NCI-H2196 (cell line): Measurements from ENCODE around the gene ZCCHC8.

Experiments
- DNase-seq: peaks from one replicate; lab custom pipeline; 2025; ENCODE audit not compliant: unreplicated experiment; lab: John Stamatoyannopoulos, UW

The ZCCHC8 gene

DNA sequence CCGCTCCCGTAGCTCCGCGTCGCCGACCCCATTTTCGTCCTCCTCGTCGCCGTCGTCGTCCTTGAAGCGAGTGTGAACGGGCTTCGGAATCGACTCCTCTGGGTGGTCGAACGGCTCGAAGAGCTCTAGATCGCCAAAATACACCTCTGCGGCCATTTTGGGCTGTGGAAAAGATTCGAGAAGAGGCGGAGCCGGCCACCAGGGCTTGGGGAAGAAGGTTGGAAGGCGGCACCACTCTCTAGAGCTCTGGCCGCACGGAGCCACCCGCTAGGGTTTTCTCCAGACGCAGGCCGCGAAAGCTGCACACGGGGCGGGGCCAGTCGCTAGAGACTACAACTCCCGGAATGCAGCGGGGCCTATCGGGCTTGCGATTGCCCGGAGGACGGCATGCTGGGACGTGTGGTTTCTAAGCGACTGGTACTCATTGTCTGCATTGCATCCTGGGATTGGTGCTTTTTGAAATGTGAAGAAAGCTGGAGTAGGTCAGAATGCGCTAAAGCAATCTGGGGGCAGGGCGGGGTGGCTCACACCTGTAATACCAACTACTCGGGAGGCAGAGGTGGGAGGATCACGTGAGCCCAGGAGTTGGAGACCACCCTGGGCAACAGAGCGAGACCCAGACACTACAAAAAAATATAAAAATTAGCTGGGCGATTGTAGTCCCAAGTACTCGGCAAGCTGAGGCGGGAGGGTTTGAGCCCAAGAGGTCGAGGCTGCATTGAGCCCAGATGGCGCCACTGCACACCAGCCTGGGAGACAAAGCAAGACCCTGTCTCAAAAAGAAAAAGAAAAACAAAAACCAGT, at the start of gene ZCCHC8:
Gene ZCCHC8, minus strand, starts transcription at position 248 of the 804 bp plus-strand sequence. Its CDS starts 92 bp downstream, at position 156.
- DNase-seq, result peak; percentile 98

DNA sequence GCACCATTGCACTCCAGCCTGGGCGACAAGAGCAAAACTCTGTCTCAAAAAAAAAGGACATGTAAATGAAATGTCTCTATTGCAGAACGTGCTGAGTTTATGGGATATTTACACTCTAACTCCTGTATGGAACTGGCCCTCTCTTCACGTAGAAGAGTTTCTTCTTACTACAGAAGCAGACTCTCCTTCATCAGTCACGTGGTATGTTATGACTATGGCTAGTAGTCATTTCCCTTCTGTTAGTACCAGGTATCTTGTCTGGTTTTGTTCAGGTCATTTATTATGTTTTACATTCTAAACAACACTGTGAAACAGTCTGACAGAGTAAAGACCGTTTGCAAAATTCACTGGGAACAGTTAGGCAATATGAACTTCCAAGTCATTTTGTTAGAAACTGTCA, 46.6 kb upstream of the ZCCHC8 start:
- DNase-seq, result no peak

DNA sequence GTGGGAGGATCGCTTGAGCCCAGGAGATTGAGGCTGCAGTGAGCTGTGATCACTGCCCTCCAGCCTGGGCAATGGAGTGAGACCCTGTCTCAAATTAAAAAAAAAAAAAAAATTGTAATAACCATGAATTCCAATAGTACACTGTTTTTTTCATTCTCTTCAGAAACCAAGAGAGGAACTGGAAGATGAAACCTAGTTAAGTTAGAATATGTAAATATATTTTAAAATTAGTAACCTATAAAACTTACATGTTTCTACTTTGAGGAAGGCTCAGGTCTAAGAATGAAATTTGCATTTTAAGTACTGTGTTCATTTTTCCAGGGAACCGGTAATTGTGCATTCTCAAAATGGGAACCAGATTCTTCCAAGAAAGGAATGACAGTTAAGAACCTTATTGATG, 45.1 kb upstream of the ZCCHC8 start:
- no peak for DNase-seq

DNA sequence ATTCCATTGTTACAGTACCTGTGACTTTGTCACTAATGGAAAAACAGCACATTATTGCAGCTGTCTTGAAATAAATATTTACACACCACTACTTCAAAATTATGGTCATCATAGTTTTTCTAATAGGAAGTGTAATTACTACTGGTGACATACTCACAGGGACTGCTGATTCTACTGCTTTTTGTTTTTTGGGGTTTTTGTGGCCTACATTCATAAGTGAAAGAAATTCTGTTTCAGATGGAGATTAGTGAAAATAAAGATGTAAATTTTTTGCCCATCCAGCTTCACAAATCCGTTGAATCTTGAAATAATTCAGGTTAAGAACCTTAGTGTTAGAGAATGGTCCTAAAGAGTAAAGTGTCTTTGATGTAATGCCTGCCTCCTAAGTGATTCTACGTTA, 43.8 kb upstream of the ZCCHC8 start:
- DNase-seq, result no peak

DNA sequence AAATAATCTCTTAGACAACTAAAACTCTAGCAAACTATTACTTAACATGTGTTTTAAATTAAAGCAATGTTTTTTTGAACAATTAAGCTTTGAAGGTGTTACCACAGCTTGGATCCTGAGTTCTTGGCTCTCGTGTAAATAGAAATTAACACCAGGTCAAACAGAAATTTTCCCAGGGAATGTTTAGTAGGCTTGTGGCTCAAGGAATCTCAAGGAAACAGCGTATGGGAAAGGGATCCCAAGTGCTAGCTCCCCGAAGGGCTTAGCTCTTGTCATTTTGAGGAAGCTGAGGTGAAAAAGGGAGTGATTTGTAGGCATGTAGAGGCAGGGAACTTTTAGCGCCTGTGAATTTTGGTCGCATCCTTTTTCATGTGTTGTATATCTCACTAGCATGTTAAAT, 37.8 kb upstream of the ZCCHC8 start:
- DNase-seq, result no peak

DNA sequence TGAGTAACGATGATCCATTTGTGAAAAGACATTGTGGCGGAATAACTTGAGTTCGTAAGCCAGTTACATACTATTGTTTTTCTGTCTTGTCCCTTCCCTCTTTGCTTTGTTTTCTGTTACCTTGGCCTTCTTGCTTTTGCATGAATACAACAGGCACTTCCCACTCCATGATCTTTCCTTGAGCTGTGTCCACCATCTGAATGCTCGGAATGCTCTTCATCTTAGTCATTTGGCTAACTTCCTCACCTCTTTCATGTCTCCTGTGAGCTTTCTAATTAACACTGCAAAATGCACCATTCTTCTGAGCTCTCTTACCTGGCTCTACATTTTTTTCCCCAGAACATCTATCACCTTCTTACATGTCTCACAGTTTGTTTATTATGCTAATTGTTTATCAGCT, 36.3 kb upstream of the ZCCHC8 start:
- no peak for DNase-seq

DNA sequence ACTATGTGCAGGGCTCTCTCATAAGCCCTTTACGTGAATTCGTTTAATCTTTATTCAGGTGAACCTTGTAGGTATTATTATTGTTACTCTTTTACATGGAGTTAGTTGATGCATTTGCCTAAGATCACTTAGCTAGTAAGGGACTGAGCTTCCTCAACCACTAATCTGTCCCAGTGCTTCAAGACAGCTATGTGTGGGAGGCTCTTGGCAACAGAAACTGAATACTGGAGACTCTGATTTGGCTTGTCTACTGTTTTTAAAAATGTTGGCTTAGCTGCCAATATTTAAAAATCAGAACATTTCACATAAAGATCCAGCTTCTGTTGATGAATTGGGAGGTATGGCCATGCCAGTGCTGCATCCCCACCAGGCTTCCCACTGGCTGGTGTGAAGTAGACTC, 33.1 kb upstream of the ZCCHC8 start:
- DNase-seq, result no peak

DNA sequence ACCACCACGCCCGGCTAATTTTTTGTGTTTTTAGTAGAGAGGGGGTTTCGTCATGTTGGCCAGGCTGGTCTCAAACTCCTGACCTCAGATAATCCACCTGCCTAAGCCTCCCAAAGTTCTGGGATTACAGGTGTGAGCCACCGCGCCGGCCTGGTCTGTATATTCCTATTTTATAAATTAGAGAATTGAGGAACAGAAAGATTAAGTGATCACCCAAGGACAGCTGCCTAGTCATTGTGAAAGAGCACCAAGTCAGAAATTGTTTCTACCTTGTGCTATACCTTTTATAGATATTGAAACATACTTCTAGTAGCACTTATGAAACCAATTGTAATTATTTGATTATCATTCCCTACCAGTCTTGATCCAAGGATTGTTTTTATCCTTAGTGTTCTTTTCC, 28.3 kb upstream of the ZCCHC8 start:
- DNase-seq, result no peak

DNA sequence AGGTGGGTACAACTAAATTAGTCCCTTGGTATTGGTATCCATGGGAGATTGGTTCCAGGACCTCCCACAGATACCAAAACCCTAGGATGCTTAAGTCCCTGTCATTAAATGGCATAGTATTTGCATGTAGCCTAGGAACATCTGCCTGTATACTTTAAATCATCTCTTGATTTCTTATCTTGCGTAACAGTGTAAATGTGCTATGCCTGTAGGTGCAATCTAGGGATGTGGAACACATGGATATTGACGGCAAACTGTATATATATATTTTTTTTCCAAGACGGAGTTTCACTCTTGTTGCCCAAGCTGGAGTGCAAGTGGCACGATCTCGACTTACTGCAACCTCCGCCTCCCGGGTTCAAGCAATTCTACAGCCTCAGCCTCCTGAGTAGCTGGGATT, 27.9 kb upstream of the ZCCHC8 start:
- no peak for DNase-seq

DNA sequence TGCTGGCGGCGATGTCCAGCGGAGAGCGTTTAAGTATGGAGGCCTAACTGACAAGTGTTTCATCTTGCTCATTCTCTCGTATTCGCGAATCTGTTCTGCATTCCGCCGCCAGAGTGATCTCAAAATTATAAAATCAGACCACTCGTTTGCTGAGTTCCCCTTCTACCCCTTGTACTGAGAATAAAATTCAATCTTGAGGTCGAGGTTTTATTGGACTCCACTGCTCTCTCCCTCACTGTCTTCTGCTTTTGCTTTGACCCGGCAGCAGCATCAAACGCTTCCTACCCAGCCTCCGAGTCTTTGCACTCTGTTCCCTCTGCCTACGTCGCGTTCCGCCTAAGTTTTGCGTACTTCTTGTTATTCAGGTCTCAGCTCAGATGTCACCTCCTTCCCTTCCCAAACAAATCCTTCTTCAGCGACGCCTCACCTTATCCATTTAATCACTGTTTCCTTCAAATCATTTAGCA, 26.8 kb upstream of the ZCCHC8 start:
- DNase-seq, result no peak

DNA sequence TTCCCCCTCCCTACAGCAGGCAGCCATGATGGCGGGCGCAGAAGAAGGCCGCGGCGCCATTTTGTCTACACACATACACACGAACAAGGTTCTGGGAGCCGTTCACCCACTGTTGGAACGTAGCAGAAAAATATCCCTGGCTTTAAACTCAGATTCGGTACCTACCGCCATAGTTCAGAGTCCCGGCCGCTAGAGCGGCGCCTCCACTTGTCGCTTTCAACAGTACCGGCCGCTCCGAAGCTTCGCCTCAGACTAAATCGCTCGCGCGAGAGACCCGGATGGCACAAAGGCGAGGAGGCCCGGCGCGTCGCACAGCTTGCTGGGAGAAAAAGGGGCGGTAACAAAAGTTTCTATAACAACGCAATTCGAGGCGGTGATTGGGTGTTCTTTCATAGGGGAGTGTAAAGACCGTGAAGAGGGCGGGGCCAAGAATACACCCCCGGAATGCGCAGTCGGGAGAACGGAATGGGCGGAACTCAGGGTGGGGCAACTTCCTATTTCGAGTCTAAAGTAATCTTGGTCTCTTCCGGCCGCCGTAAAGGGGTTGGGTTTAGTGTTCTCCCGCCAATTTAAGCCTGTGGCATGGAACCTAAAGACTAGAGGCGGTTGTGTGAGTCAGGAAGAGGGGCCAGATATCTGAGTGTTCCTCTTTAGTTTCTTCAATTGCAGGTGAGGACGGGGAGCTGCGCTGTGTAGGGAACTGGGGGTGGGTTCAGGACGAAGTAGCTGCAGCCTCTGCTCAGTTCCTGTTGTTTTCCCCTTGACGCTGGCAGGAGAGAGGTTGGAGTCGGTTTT, 26.1 kb upstream of the ZCCHC8 start, which contains the start of the genes KNTC1 and RSRC2:
Gene KNTC1, plus strand, starts transcription at position 567 of the 795 bp plus-strand sequence. CDS start 2,815 bp downstream, outside the sequence.
Gene RSRC2, minus strand, starts transcription at position 254 of the 795 bp plus-strand sequence. Its CDS starts 83 bp downstream, at position 171.
- DNase-seq, result peak; percentile 99

DNA sequence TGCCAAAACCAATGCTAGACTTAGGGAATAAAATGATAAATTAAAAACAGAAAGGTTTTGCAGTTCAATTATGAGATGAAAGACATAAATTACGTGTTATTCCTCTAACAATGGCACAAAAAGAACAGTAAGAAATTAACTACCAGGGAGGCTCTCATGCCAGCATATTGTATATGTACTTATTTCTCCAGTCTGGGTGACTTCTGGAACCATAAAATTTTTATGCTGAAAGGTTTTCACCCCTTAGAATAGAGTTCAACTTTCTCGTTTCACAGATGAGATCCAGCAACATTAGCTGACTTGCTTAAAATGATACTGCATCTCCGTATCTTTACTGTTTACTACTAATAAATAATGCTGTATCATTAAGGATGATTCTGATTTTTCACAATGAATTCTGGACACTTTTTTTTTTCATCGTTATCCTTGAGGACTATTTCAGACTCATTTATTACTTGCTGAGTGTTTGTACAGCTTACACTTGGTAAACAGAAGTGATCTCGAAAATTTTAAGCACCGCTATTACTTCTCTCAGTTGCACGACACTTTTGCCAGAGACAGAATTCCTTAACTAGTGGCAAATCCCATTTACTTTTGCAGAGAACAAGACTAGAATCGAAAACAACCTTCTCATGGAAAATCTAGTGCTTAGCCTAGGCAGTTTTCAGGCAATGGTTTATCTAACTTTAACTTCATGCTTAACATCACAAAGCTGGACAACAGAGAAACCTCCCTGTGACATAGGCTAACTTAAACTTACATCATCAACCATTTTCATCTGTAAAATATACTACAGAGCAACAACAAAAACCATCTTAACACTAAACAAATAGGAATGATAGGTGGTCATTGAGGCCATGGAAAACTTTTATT, 23.4 kb upstream of the ZCCHC8 start:
- DNase-seq, result peak; percentile 13

DNA sequence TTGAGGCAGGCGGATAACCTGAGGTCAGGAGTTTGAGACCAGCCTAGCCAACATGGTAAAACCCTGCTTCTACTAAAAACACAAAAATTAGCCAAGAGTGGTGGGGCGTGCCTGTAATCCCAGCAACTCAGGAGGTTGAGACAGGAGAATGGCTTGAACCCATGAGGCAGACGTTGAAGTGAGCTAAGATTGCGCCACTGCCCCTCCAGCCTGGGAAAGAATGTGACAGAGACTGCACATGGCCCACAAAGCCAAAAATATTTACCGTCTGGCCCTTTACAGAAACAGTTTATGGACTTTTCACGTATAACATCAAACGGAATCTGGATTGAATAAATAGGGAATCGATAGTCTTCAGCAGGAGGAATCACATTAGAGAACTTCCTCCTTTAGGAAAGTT, 22.5 kb upstream of the ZCCHC8 start:
- DNase-seq, result no peak

DNA sequence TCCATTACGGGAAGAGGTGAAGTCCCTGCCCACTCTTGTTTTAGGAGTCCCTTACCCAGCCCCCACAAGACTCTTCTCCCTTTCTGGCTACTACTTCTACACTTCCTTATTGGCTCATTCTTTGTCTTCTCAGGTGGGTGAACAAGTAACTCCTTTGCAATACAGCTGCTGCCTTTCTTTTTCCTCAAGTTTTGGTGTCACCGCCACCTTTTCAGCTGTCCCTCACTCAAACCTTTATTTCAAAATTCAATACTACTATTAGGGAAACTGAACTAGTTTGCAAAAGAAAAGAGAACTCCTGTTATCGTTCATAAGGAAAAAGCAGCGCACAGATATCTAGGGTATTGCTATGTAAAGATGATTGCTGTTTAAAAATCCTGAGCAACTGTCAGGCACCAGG, 19.9 kb upstream of the ZCCHC8 start:
- DNase-seq, result no peak

DNA sequence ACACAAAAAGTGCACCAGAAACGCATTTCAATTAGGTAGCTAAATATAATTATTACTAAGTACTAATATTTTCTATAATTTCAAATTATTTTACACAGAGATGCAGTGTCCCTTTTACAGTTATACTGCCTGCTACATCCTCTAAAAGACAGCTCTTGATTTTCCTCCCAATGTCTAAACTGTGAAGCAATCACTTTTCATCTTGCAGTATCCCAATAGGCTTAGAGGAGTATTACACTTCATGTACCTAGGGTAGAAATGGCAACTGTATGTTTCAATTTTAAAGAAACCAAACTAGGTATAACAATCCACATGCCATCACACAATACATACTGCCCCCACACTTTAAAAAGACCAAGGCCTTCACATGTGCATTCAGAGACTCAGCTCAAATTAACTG, 18.7 kb upstream of the ZCCHC8 start:
- no peak for DNase-seq

DNA sequence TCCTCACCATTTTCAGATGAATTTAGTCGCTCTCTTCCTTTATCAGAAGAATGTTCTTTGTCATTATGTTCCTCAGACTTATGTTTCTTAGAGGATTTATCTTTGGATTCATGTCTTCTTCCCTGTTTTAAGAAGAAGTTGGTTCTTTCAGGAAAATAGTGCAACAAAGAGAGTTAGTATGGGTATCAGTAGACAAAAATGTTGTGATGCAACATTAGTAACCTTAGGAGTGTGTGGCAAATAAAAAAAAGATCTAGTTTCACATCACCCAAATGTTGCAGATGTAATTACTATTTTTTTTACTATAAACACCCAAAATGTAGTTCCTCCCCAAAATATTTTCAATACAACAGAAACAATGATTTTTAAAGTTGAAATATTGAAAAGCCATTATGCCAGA, 18.2 kb upstream of the ZCCHC8 start:
- no peak for DNase-seq

DNA sequence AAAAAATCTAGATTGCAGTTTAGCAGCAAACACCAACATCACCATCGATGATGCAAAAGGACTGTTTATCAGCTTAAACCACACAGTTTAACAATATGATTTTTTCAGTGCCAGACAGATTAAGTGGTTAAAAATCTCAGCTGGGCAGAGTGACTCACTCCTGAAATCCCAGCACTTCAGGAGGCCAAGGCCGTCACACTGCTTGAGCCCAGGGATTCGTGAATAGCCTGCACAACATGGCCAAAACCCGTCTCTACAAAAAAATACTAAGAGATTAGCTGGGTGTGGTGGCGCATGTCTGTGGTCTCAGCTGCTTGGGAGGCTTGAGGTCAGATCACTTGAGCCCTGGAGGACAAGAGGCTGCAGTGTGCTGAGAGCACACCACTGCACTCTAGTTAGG, 17.1 kb upstream of the ZCCHC8 start:
- DNase-seq, result no peak

DNA sequence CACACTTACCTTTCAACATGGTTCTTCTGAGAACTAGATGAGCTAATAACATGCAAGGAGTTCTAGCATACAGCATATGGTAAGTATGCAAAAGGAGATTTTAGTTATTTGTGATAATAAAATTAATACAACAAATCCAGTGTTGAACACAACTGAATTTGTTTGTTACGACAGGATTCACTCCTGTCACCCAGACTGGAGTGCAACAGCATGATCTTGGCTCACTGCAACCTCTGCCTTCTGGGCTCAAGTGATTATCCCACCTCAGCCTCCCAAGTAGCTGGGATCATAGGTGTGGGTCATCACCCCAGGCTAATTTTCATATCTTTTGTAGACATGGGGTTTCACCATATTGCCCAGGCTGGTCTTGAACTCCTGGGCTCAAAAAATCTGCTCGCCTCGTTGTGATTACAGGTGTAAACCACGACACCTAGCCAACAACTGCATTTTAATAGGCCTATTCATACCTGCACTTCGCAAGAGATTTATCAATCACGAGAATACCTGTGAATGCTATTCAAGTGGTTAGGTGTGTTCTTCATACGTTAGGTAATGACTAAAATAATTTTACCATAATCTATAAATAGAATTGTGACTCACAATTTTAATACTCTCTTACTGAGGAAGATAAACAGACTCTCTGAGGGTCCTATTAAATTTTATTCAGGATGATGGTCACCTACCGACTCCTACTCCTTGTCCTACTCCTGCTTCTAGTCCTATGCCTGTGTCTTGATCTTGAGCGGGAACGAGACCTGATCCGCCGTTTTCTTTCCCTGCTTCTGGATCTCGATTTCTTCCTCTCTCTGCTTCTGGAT, 16.0 kb upstream of the ZCCHC8 start:
- DNase-seq, result no peak

DNA sequence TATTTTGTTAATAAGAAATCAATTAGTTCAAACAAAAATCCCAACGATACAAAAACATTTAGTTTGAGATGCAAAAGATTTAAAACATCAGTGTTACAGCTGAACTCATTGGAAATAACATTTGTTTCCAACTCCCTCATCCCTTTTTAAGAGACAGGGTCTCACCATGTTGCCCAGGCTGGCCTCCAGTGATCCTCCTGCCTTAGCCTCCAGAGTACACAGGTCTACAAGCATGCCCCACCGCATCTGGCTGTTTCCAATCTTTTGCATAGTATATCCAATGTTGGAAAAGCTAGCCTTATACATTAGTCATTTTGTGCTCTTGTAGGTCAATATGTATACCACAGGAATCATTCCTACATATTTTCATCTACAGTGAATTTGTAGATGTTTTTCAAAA, 14.5 kb upstream of the ZCCHC8 start:
- no peak for DNase-seq

DNA sequence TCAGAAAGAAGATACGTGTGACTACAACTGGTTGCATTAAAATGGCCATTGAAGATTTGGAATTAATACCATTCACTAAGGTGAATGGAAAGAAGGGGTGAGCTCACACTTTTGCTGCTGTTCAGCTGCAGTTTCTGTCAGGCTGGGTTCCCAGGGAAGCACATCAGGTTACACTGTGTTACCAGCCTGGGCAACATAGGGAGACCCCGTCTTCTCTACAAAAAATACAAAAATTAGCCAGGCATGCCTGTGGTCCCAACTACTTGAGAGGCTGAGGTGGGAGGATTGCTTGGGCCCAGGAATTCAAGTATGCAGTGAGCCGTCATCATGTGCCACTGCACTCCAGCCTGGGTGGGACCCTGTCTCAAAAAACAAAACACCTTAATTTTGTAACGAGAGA, 12.9 kb upstream of the ZCCHC8 start:
- DNase-seq, result no peak
